ENCODE measurements around the gene ELN.

The ELN gene

DNA sequence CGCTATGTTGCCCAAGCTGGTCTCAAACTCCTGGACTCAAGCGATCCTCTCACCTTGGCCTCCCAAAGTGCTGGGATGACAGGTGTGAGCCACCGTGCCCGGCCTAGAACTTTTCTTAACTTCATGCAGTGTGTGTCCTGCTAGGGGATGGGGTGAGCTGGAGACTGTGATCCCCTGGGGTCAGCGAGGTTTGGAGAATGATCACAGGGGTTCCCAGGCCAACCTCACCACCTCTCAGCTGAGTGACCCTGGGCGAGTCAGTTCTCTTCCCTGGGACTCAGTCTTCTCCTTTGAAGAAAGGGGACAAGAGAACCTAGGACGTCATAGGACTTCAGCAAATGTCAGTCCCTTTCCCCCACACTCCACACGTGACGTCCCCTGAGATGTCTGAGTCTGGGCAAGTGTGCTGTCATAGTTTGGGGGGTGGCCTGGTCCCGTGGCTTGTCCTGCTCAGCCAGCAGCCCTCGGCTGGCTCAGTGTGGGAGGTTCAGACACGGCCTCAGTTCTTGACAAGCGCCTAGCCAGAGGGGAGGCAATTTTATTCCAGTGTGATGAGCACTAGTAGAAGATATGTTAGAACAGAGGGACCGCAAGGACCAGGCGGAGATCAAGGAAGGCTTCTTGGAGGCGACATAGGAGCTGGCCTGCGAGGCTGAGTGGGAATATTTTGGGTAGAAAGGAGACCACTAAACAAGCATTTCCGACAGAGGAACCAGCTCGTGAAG, 43.3 kb upstream of the ELN start:
- TF ChIP-seq, protein P1, sequence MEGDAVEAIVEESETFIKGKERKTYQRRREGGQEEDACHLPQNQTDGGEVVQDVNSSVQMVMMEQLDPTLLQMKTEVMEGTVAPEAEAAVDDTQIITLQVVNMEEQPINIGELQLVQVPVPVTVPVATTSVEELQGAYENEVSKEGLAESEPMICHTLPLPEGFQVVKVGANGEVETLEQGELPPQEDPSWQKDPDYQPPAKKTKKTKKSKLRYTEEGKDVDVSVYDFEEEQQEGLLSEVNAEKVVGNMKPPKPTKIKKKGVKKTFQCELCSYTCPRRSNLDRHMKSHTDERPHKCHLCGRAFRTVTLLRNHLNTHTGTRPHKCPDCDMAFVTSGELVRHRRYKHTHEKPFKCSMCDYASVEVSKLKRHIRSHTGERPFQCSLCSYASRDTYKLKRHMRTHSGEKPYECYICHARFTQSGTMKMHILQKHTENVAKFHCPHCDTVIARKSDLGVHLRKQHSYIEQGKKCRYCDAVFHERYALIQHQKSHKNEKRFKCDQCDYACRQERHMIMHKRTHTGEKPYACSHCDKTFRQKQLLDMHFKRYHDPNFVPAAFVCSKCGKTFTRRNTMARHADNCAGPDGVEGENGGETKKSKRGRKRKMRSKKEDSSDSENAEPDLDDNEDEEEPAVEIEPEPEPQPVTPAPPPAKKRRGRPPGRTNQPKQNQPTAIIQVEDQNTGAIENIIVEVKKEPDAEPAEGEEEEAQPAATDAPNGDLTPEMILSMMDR (IDR thresholded peaks at IDR 0.05; ENCODE audit: insufficient read depth, low read depth, low read length, missing control alignments): no peak
- H3K4me3 ChIP-seq (ENCODE audit: low read length): no peak overlapping the region
- DNase-seq (ENCODE audit: low read depth): no peak

DNA sequence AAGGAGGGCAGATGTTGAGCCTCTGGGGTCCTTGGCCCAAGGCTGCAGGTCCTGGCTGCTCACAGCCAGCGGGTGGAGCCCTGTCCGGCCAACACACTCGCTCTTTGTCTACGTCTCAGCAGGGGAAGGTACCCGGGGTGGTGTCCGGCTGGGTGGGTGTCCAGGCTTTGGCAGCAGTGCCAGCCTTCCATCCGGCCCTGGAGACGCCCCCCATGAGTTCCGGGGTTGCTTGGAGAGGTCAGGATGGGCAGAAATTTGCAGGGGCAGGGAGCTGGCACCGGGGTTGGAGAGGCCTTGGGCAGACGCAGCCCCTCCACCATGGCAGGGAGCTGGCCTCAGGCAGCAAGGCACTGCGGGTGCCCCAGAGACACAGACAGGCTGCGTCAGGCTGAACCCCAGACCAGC, 42.2 kb upstream of the ELN start:
- no peak for DNase-seq (ENCODE audit: low read depth)
- TF ChIP-seq, protein P1 (IDR thresholded peaks at IDR 0.05; ENCODE audit: insufficient read depth, low read depth, low read length, missing control alignments): no peak

DNA sequence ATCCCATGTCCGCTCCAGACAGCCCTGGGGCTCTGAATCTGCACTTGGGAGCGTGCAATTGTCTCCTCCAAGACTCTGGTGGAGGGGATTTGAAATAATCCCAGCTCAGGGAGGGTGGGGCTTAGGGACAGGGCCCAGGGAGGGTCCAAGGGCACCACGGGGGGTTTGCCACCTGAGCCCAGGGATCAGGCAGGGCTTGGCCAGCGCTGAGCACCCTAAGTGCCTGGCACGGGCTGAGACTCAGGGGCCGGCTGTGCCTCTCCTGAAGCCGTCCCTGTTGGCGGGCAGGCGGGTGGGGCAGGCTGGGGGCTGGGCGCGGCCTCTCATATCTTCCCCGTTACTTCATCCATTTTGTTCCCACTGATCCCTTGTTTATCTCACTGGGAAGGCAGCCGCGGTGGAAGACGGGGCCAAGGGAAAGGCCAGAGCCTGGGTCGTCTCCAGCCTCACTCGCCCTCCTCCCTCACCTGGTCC, 41.8 kb upstream of the ELN start:
- no peak overlapping the region for H3K4me3 ChIP-seq (ENCODE audit: low read length)
- no peak for DNase-seq (ENCODE audit: low read depth)
- TF ChIP-seq, protein P1 (IDR thresholded peaks at IDR 0.05; ENCODE audit: insufficient read depth, low read depth, low read length, missing control alignments): no peak

More for the DNA sequence above, 42.2 kb upstream of the ELN start:
- H3K4me3 ChIP-seq (ENCODE audit: low read length): no peak overlapping the region

DNA sequence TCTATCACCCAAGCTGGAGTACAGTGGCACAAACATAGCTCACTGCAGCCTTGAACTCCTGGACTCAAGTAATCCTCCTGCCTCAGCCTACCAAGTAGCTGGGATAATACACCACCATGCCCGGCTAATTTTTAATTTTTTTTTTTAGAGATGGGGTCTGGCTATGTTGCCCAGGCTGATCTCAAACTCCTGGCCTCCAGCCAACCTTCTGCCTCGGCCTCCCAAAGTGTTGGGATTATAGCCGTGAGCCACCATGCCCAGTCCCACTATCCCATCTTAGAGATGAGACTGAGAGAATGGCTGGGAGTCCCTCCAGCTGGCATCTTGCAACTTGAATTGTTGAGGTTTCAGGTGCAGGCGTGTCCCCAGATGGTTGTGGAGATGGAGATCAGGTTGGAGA, 40.7 kb upstream of the ELN start:
- TF ChIP-seq, protein P1 (IDR thresholded peaks at IDR 0.05; ENCODE audit: insufficient read depth, low read depth, low read length, missing control alignments): no peak
- no peak for DNase-seq (ENCODE audit: low read depth)
- H3K4me3 ChIP-seq (ENCODE audit: low read length): no peak overlapping the region

DNA sequence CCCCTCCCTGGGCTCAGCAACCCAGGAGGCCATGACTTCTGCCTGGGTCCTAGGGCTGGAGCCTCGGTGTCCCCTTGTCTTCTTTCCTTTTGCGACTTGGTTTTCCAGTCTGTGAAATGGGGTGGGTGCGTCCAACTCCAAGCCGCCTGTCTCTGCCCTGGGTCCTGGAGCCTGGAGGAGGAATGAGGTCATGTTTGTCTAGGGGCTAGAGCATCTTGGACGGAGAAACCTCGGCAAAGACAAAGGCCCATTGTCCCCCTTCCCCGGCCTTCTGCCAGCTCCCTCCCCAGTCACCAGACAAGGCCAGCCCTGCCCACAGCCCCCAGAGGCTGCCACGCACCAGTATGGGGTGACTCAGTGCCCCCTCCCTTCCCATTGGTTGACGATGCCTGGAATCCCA, 39.8 kb upstream of the ELN start:
- no peak overlapping the region for H3K4me3 ChIP-seq (ENCODE audit: low read length)
- DNase-seq (ENCODE audit: low read depth): no peak
- TF ChIP-seq, protein P1 (IDR thresholded peaks at IDR 0.05; ENCODE audit: insufficient read depth, low read depth, low read length, missing control alignments): no peak

DNA sequence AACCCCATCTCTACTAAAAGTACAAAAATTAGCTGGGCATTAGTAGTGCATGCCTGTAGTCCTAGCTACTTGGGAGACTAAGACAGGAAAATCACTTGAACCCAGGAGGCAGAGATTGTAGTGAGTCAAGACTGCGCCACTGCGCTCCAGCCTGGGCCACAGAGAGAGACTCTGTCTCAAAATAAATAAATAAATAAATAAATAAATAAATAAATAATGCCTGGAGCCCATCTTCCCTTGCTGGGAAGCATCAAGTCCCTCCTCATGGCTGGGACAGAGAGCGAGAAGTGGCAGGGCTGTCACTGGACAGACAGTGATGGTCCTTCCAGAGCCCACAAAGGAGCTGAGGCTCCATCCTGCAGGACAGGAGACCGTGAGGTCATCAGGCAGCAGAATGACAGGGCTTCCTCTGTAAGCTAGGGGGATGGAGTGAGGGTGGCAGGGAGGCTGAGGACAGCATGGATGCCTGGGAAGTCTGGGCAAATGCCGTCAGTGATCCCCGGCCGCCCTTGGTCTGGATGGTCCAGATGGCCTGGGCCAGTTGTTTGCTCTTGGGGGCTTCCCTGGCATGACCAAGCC, 36.4 kb upstream of the ELN start:
- DNase-seq (ENCODE audit: low read depth): no peak
- TF ChIP-seq, protein P1 (IDR thresholded peaks at IDR 0.05; ENCODE audit: insufficient read depth, low read depth, low read length, missing control alignments): no peak
- H3K4me3 ChIP-seq (ENCODE audit: low read length): no peak overlapping the region

All from epithelial cell of esophagus (primary cell).